ENCODE measurements around the gene SENP3.

The SENP3 gene

DNA sequence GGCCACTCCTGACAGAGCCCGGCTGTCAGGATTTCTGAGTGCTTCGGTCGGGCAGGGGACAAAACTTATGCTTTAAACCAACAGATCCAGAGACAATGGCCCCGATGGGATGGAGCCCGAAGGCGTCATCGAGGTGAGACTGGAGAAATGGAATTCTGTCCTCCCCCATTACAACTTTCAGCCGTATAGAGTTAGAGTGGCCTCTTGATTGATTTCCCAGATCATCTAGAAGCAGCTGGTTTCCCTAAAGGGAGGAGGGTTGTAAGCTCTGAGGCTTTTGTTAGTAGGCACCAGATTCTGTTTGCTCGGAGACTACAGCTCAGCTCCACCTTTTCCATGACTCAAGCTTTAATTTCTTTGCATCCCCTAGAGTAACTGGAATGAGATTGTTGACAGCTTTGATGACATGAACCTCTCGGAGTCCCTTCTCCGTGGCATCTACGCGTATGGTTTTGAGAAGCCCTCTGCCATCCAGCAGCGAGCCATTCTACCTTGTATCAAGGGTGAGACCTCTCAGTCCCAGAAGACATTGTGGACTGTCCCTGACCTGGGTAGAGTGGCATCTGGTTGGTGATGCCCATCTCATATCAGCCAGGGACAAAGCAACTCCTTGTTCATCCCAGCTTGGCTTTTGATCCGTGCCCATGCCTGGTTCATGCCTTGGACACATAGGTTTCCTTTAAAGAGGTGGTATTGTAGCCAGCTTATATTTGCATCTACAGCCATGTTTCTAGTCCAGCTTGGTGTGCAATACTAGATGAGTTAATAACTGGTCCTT is 12.6 kb downstream of the SENP3 start:
- in situ Hi-C loops (cut with MboI; ENCODE audit: low pct_unique_long_range_greater_than_20kb, low sequenced_read_pairs) = no loop called here
- no peak for DNase-seq

DNA sequence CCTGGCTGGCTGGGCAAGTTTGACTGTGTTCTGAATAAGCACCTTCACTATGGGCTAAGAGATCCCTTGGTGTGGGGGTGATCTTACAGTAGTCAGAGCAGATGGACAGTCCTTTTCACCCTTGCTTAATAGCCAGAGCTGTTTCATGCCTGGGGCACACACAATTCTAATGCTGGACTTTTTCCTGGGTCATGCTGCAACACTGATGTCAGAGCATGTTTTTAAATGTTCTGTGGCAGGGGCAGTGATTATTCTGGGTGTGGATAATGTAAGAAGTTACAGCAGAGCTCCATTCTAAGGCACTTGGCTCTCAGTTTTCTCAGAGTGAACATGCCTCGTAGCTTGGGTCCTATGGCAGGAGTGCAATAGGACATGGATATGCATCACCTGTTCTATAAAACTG is 13.8 kb downstream of the SENP3 start:
- no peak for DNase-seq
- in situ Hi-C loops (cut with MboI; ENCODE audit: low pct_unique_long_range_greater_than_20kb, low sequenced_read_pairs) = no loop called here

DNA sequence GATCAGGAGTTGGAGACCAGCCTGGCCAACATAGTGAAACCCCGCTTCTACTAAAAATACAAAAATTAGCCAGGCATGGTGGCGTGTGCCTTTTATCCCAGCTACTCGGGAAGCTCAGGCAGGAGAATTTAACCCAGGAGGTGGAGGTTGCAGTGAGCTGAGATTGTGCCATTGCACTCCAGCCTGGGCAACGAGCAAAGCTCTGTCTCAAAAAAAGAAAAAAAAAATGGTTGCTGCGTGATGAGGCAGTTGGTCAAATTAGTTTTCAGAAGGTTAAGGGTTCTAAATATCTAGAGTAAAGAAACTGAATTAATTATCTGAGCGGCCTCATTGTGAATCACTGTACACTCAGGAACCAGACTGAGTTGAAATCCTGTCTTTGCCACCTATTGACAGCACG is 14.2 kb downstream of the SENP3 start:
- DNase-seq = no peak
- in situ Hi-C loops (cut with MboI; ENCODE audit: low pct_unique_long_range_greater_than_20kb, low sequenced_read_pairs) = no loop called here

DNA sequence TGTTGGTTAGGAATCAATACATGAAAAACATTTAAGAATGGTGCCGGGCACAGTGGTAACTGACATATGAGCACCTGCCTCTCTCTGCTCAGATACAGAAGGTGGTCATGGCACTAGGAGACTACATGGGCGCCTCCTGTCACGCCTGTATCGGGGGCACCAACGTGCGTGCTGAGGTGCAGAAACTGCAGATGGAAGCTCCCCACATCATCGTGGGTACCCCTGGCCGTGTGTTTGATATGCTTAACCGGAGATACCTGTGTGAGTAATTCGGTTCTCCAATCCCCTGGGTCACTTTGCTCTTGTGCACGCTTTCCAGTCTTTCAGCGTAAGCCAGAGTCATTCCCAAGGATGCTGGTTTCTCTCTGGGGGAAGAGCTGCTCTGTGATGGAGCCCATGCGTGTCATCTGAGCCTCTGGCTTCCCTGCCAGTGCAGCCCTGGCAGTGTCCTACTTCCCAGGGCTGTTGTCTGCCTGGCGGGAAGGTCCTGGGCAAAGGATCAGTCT is 14.8 kb downstream of the SENP3 start:
- no peak for DNase-seq
- in situ Hi-C loops (cut with MboI; ENCODE audit: low pct_unique_long_range_greater_than_20kb, low sequenced_read_pairs) = no loop called here

DNA sequence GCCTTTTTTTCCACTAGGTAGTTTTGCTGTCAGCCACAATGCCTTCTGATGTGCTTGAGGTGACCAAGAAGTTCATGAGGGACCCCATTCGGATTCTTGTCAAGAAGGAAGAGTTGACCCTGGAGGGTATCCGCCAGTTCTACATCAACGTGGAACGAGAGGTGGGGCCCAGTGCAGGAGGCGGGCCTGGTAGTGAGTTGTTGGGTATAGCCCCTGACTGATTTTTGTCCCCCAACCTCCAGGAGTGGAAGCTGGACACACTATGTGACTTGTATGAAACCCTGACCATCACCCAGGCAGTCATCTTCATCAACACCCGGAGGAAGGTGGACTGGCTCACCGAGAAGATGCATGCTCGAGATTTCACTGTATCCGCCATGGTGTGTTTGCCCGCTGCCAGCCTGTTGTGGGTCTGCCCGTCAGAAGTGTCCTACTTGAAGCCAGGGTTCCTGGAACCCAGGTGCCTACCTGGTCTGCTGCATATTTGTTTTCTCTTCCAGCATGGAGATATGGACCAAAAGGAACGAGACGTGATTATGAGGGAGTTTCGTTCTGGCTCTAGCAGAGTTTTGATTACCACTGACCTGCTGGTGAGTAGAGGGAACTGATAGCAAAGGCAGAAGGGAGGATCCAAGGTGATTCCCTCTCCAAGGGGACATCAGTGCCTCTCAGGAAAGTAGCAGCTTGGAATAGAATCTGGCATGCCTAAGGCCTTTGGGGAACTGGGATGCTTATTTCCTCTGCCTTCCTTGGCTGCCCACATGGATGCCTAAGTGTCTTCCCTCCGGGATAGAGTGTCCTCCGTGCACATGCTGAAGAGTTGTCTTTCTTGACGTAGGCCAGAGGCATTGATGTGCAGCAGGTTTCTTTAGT is 15.8 kb downstream of the SENP3 start:
- in situ Hi-C loops (cut with MboI; ENCODE audit: low pct_unique_long_range_greater_than_20kb, low sequenced_read_pairs) = no loop called here
- peak; percentile 18 for DNase-seq

DNA sequence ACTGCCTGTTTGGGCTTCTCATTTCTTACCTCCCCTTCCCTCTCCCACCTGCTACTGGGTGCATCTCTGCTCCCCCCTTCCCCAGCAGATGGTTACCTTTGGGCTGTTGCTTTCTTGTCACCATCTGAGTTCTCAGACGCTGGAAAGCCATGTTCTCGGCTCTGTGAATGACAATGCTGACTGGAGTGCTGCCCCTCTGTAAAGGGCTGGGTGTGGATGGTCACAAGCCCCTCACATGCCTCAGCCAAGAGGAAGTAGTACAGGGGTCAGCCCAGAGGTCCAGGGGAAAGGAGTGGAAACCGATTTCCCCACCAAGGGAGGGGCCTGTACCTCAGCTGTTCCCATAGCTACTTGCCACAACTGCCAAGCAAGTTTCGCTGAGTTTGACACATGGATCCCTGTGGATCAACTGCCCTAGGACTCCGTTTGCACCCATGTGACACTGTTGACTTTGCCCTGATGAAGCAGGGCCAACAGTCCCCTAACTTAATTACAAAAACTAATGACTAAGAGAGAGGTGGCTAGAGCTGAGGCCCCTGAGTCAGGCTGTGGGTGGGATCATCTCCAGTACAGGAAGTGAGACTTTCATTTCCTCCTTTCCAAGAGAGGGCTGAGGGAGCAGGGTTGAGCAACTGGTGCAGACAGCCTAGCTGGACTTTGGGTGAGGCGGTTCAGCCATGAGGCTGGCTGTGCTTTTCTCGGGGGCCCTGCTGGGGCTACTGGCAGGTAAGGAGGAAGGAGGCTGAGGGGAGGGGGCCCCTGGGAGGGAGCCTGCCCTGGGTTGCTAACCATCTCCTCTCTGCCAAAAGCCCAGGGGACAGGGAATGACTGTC is 17.5 kb downstream of the SENP3 start, which contains the start of gene CD68:
CD68 (plus strand) TSS at position 638 of the 833 bp plus-strand sequence; CDS start at position 678, 40 bp downstream.
- peak; percentile 93 for DNase-seq
- in situ Hi-C loops (cut with MboI; ENCODE audit: low pct_unique_long_range_greater_than_20kb, low sequenced_read_pairs) = no loop called here

DNA sequence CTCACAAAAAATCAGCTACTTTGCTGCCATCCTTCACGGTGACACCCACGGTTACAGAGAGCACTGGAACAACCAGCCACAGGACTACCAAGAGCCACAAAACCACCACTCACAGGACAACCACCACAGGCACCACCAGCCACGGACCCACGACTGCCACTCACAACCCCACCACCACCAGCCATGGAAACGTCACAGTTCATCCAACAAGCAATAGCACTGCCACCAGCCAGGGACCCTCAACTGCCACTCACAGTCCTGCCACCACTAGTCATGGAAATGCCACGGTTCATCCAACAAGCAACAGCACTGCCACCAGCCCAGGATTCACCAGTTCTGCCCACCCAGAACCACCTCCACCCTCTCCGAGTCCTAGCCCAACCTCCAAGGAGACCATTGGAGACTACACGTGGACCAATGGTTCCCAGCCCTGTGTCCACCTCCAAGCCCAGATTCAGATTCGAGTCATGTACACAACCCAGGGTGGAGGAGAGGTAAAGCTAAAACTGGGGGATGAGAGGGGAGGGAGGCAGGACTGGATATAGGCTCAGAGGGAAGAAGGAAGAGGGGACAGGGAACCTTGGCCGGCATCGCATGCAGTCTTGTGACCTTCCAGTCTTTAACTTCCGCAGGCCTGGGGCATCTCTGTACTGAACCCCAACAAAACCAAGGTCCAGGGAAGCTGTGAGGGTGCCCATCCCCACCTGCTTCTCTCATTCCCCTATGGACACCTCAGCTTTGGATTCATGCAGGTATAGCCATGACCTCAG is 18.3 kb downstream of the SENP3 start:
- DNase-seq = peak; percentile 28
- in situ Hi-C loops (cut with MboI; ENCODE audit: low pct_unique_long_range_greater_than_20kb, low sequenced_read_pairs) = no loop called here

DNA sequence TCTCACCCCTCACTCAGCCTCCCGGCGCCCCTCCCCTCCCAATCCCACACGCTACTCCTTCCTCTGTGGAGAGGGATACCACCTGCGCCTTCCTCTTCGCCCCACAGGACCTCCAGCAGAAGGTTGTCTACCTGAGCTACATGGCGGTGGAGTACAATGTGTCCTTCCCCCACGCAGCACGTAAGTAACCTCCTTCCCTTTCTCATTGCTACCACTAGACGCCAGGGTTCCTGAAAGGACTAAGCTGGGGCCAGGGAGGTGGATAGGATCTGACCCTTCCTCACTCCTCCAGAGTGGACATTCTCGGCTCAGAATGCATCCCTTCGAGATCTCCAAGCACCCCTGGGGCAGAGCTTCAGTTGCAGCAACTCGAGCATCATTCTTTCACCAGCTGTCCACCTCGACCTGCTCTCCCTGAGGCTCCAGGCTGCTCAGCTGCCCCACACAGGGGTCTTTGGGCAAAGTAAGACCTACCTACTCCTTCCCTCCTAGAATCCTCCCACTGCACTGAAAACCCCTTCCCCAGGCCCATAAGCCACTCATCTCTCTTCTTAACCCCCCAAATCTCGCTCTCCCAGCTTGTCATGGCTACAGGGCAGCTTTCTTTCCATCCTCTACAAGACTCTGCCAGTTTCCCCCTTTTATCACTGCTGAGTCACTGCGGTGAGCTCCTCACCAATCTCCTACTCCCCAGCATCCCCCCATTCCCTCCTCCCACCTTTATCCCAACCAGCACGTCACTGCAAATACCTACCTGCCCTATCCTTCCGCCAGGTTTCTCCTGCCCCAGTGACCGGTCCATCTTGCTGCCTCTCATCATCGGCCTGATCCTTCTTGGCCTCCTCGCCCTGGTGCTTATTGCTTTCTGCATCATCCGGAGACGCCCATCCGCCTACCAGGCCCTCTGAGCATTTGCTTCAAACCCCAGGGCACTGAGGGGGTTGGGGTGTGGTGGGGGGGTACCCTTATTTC is 19.2 kb downstream of the SENP3 start:
- DNase-seq = no peak
- in situ Hi-C loops (cut with MboI; ENCODE audit: low pct_unique_long_range_greater_than_20kb, low sequenced_read_pairs) = no loop called here

DNA sequence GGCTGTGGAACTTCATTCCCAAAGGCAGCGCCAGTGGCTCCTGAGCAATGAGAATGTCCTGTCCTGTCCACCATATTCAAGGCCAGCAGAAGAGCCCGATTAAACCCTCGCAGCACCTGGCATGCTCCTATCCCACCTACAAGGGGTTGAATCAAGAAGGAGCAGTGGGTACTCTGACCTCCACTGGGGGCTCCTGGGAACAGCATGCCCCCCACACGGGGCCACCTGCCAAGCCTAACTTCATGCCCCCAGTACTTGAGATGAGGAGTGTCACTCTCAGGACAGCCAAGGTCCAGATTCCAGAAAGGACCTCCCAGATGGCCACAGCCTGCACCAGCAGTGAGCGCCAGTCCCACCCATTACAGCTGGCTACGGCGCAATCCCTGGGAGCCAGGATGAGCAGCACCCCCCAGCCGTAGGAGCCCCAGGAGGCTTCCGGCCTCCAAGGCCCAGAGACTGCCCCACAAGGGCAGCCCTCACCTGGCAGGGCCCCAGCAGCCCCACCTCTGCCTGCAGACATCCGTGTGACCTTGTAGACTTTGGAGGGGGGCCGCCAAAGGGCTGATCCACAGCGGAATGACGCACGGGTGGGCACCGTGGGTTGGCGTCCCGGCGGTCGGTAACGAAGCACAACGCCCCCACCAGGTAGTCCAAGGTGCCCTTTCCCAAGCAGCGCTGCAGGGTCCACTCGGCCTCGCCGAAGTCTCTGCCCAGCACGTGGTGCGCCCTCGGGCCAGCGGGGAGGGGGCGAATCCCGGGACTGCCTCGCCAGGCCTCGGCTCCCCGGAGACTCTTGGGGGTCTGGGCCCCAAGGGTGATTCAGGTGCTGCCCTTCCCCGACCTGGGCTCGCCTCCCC is 20.9 kb downstream of the SENP3 start:
- in situ Hi-C loops (cut with MboI; ENCODE audit: low pct_unique_long_range_greater_than_20kb, low sequenced_read_pairs) = no loop called here
- DNase-seq = no peak

DNA sequence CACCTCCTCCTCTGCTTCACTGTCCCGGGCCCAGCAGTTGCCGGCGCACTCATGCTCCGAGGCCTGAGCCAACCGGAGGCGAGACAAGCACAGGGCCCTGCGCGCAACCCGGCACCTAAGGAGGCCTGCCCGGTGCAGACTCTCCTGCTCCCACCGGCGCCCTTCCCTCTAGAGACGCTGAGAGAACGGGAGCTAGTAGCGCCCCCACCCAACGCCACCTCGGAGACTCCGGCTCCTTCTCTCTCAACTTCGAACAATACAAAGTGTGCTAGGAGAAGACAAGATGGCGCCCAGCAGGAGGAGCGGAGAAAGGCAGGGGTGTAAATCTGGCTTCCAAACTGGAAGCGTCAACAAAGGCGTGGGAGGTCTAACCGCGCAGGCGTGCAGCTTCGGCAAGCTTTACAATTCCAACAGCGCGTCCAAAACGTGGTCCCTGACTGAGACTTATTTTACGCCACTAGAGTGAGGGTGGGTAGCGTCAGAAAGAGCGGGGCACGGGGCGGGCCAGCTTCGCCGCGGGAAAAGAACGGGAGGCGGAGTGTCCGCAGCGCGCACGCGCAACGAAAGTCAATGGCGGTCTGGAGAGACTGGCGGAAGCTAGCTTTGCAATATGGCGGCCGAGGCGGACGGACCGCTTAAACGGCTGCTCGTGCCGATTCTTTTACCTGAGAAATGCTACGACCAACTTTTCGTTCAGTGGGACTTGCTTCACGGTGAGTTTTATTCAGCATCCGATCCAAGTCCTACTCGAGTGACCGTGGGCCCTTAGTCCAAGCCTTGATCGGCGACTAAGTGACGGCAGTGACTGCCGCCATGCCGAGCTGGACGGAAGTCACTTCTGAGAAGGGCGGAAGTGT is 21.8 kb downstream of the SENP3 start, which contains the start of gene MPDU1:
MPDU1 (plus strand) TSS at position 600 of the 857 bp plus-strand sequence; CDS start at position 611, 11 bp downstream.
- peak; percentile 98 for DNase-seq
- in situ Hi-C loops (cut with MboI; ENCODE audit: low pct_unique_long_range_greater_than_20kb, low sequenced_read_pairs) = no loop called here

DNA sequence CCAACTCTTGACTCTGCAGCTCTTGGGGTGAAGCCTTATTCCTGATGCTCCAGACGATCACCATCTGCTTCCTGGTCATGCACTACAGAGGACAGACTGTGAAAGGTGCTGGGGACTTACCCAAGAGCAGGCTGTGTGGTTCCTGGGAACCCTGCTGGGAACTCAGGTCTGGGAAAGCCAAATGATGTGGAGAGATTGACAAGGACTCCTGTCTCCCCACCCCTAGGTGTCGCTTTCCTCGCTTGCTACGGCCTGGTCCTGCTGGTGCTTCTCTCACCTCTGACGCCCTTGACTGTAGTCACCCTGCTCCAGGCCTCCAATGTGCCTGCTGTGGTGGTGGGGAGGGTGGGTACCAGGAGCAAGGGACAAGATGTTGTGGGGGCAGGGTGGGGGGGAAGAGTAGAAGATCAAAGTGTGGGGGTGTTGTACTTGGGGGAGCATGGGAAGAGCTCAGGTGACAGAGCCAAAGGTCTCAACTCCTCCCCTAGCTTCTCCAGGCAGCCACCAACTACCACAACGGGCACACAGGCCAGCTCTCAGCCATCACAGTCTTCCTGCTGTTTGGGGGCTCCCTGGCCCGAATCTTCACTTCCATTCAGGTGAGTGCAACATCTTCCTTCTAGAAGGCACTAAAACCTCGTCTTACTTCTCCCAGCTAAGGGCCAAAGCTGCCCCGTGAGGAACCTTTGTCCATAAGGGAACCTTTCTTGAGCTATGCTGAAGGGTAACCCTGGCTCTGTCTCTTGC is 25.1 kb downstream of the SENP3 start:
- no peak for DNase-seq
- in situ Hi-C loops (cut with MboI; ENCODE audit: low pct_unique_long_range_greater_than_20kb, low sequenced_read_pairs) = no loop called here

DNA sequence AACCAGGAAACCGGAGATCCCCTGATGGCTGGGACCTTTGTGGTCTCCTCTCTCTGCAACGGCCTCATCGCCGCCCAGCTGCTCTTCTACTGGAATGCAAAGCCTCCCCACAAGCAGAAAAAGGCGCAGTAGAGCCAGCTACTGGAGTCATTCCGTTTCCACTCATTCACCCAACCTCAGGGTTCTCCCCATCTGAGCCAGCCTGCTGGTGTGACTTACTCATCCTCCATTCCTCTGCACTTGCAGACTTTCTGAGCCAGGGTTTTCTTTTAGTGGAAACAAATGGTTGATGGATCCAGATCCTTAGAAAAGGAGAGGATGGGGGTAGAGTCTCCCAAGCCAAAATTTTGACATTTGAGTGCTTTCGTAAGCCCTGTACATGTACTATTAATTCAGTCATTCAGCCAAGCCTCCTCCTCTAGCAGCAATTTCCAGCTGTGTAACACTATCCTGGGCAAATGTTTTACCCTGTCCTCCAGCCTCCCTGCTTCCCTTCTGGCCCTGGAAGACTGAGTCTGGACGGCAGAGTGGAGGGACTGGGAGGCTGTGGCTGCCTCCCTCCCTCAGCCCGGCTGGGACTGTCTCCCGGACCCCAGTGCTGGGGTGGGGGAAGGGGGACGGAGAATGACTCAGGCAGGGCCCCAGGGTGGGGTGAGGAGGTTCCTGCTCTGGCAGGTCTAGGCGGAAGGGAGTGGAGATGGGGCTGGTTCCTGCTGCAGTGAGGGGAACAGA is 25.9 kb downstream of the SENP3 start:
- DNase-seq = no peak
- in situ Hi-C loops (cut with MboI; ENCODE audit: low pct_unique_long_range_greater_than_20kb, low sequenced_read_pairs) = no loop called here

DNA sequence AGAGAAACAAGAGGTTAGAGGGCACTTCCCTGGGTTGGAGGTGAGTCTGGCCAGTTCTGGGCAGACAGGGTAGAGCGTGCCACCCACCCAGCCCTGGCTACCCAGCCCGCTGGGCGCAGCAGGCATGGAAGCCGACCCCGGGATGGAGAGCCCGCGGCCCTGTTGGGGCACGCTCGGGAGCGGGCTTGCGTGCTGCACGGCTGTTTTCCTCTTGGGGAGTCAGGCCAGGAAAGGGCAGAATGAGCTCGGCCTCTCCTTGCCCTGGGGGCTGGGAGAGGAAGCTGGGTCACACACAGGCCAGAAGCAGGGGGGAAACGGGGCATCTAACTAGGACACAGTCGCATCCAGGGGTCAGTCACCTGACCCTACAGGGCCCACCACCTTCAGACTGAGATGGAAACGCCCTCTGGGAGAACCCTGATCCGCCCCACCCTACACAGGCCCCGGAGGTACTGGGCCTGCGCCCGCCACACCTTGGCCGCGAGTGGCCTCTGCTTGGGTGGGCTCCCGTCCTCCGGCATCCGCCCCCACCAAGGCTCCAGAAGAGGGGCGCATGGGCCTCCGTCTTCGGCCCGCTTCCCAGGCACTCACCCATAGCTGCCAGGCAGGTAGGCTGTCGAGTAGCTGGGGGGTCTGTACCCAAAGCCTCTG is 27.0 kb downstream of the SENP3 start:
- no peak for DNase-seq
- in situ Hi-C loops (cut with MboI; ENCODE audit: low pct_unique_long_range_greater_than_20kb, low sequenced_read_pairs) = no loop called here
